Subcutaneous adipose tissue (tissue), 4 donors: ENCODE results near the gene STX11. TPM values are rescaled to one million over a fixed set of nuclear protein-coding genes. Genes with fewer than 3 reads are reported as not detected.

Experiments
- CTCF ChIP-seq: fragments of 450-650 bp; IDR thresholded peaks from one replicate; pipeline ENCODE4 v1.5.1; 2016; ENCODE audit warnings: low read depth, mild to moderate bottlenecking, control low read depth, antibody characterized with exemption, moderate library complexity
- total RNA-seq, 4 donors: library from RNA; depleted of rRNA; stranded (reverse); fragments of >200 nt; gene quantifications; one replicate each; pipeline ENCODE4 v1.1.0, GENCODE V29; 2016

STX11 gene
- total RNA-seq, 4 donors from 2014 or later = 42.6 to 103 (median 48.3) TPM

DNA sequence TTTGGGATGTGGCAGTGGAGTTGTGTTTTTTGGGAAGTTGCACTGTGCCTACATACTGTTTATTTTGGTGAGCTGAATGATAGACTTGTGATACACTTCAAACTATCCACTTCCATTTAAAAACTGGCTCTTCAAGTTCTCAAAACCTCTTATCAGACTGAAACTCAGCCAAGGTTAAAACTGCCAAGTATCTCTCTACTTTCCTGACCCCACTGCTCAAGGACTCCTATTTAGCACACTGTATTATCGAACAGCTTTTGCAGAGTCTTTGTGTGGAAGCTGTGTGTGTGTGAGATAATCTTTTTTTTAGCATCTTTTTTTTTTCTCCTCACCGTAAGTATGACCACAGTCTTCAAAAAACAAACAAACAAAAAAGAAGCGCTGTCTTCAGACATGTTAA, 21.1 kb downstream of the STX11 start:
- no peak for TF ChIP-seq CTCF

GRCh38 chr6:144174006-144174405, 23.7 kb downstream of the STX11 start:
- TF ChIP-seq CTCF = no peak

DNA sequence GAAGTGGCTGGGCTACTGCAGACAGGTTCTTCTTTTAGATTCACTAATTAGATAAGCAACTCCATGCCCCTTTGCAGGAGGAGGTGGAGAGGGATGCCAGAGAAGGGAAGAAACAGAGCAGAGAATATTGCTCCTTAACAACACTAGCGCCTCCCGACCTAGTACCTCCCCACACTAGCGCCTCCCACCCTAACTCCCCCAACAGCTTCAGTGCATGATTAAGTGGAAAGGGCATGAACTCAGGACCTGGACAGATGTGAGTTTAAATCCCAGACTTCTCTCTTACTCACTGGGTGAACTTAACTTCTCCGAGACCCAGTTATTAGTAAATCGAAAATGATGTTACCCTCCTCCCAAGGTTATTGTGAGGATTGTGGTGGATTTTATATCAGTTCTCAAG, 25.7 kb downstream of the STX11 start:
- no peak for TF ChIP-seq CTCF

DNA sequence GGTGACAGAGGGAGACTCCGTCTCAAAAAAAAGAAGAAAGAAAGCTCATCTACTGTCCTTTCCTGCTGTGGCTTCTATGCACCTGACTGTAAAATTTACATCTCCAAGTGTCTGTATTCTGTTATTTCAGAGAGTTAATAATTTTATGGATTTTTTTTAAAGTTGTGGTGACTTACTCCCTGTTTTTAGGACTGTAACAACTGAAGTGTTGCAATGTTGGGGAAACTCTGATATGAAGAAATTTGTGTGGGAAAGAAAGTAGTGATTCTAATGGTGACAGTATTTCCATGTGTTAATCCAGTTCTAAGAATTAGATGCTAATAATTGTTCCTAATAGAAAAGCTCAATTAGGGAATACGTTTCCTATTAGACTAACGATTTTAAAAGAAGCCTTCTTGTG, 27.4 kb downstream of the STX11 start:
- no peak for TF ChIP-seq CTCF

GRCh38 chr6:144178323-144178722, 28.0 kb downstream of the STX11 start:
- TF ChIP-seq CTCF = no peak

GRCh38 chr6:144179237-144179636, 28.9 kb downstream of the STX11 start:
- no peak for TF ChIP-seq CTCF

GRCh38 chr6:144179828-144180227, 29.5 kb downstream of the STX11 start:
- TF ChIP-seq CTCF = no peak
